Left lung (tissue), 10 donors: ENCODE results near the gene SPRYD3. TPM values are rescaled to one million over a fixed set of nuclear protein-coding genes. Genes with fewer than 3 reads are reported as not detected.

Source experiments
- ATAC-seq: fragments of 200-7000 bp; cut with Tn5 transposase; one replicate; pipeline ENCODE4 v1.9.1; 2020; ENCODE audit warnings: moderate library complexity
- DNase-seq, 4 donors: peaks; one replicate each; pipeline ENCODE4 v3.0.0-alpha.2; 2013 to 2020
- H3K27ac ChIP-seq, 2 donors: fragments of 200-600 bp; sonication (generic) in 1 of 2; one replicate each; pipeline versions ENCODE4 v1.5.0 to v1.8.0; 2020 to 2021
- H3K27me3 ChIP-seq, 2 donors: fragments of 200-600 bp; sonication (generic) in 1 of 2; one replicate each; pipeline versions ENCODE4 v1.5.0 to v1.8.0; 2020 to 2021
- H3K36me3 ChIP-seq, 2 donors: fragments of 200-600 bp; sonication (generic) in 1 of 2; one replicate each; pipeline versions ENCODE4 v1.5.0 to v1.8.0; 2020 to 2021
- H3K4me1 ChIP-seq, 2 donors: fragments of 200-600 bp; one replicate each; pipeline ENCODE4 v1.8.0; 2021
- H3K4me3 ChIP-seq, 2 donors: fragments of 200-600 bp; sonication (generic) in 1 of 2; one replicate each; pipeline versions ENCODE4 v1.5.0 to v1.8.0; 2020 to 2021; ENCODE audit warnings: mild to moderate bottlenecking in 1 of 2
- H3K9me3 ChIP-seq, 2 donors: fragments of 200-600 bp; sonication (generic) in 1 of 2; one replicate each; pipeline versions ENCODE4 v1.5.0 to v1.8.0; 2020 to 2021
- CTCF ChIP-seq, 2 donors: fragments of 200-600 bp; sonication (generic) in 1 of 2; IDR thresholded peaks; one replicate each; pipeline versions ENCODE4 v1.5.0 to v1.8.0; 2021; ENCODE audit warnings: antibody characterized with exemption in 2 of 2
- intact Hi-C, 2 donors: fragments of 100-400 bp; cut with DNase I; formaldehyde crosslinking; loops; one replicate each; pipeline versions ENCODE4 v1.11.2 to v1.14.2; 2022
- polyA plus RNA-seq, 6 donors: library from polyadenylated mRNA; unstranded; fragments of 120-200 nt; gene quantifications; one replicate each; pipeline ENCODE4 v1.2.1, GENCODE V29; 2013; ENCODE audit not compliant: insufficient read length in 6 of 6
- total RNA-seq, 2 donors: library from RNA; stranded (reverse); fragmentation: NEBNext Ultra II Directional; extraction: Animal tissue kit (Norgen Biotek cat#: 25700); gene quantifications; one replicate each; pipeline ENCODE4 v1.2.1, GENCODE V29; 2021
- donor health status: DM: no; HTN: yes; CAD: no.
- donor health status: DM: no; HTN: no; CAD: no.

The SPRYD3 gene
- total and polyA plus RNA-seq, 8 donors, result 14.2 to 41.4 (median 18.1) TPM

GRCh38 chr12:53048780-53049401 lies 30.3 kb downstream of the SPRYD3 start:
- H3K4me3 ChIP-seq, result peak overlapping the region; percentile 59 to 68
- H3K27me3 ChIP-seq, result peaks cover 0 to 10% of the 10 kb centered on the region in 2 donors
- peak in 2 of 4 donors; percentile 82 to 89 for DNase-seq
- no peak for TF ChIP-seq CTCF (IDR thresholded peaks at IDR 0.05)
- H3K27ac ChIP-seq, result peak overlapping the region; percentile 88 to 96
- no peaks in the 10 kb centered on the region for H3K9me3 ChIP-seq
- peaks cover 55 to 64% of the 10 kb centered on the region in 2 donors for H3K4me1 ChIP-seq
- intact Hi-C loops, result no loop called here
- no peak for ATAC-seq
- H3K36me3 ChIP-seq, result no peaks in the 10 kb centered on the region

- no peaks in the 10 kb centered on the region for H3K9me3 ChIP-seq
- H3K27me3 ChIP-seq, result peaks cover 0 to 10% of the 10 kb centered on the region in 2 donors
- peak overlapping the region; percentile 36 to 68 for H3K4me3 ChIP-seq
- peak; percentile 27 for ATAC-seq
- intact Hi-C loops, result no loop called here
- H3K27ac ChIP-seq, result peak overlapping the region; percentile 88 to 96
- no peaks in the 10 kb centered on the region for H3K36me3 ChIP-seq
- DNase-seq, result peak in 2 of 4 donors; percentile 61 to 72
- no peak for TF ChIP-seq CTCF (IDR thresholded peaks at IDR 0.05)
- peaks cover 48 to 64% of the 10 kb centered on the region in 2 donors for H3K4me1 ChIP-seq
Observed at GRCh38 chr12:53048033-53048779, 31.0 kb downstream of the SPRYD3 start.

DNA sequence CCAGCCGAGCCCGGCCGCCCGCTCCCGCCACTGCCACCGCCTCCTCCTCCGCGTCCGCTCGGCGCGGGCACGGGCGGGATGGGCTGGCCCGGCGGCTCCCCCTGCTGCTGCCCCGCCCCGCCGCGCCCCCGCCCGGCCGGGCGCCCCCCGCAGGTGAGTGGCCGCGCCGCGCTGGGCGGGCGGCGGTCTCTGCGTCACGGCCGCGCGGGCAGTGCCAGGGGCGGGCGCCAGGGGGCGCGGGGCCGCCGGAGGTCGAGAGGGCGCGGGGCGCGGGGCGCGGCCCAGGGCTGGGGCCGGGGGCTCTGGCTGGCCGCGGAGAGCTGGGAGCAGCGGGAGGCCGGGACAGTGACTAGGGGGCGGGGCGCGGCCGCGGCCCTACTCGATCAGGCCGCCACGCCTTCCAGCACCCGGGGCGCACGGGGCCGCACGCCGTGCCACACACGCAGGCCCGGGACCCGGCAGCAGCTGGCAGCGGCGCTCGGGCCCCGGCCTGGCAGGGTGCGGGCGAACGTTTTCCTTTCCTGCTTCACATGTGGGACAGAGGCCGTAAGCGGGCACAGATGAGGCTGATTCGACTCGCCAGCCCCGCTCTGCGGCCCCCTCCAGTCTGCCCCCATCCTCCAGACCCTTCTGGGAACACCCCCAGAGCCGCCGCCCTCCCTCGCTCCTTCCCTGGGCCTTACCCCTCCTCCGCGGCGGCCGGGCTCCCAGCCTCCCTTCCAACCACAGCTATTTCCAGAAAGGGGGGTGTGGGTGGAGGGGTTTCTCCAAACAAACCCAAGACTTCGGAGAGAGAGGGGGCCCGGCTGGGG lies 31.8 kb downstream of the SPRYD3 start:
- no peaks in the 10 kb centered on the region for H3K9me3 ChIP-seq
- peak overlapping the region; percentile 89 to 96 for H3K27ac ChIP-seq
- H3K27me3 ChIP-seq, result peaks cover 0 to 10% of the 10 kb centered on the region in 2 donors
- no peak for TF ChIP-seq CTCF (IDR thresholded peaks at IDR 0.05)
- DNase-seq (peak; percentile 76 to 94 (median 86)), ATAC-seq (peak; percentile 19)
- intact Hi-C loops, result no loop called here
- H3K4me3 ChIP-seq, result peak overlapping the region; percentile 36 to 68
- H3K36me3 ChIP-seq, result no peaks in the 10 kb centered on the region
- H3K4me1 ChIP-seq, result peaks cover 42 to 57% of the 10 kb centered on the region in 2 donors

- Histone ChIP-seq H3K4me3 (peak overlapping the region; percentile 51 to 53), H3K9me3 (no peaks in the 10 kb centered on the region), H3K36me3 (no peaks in the 10 kb centered on the region), H3K4me1 (peaks cover 35 to 50% of the 10 kb centered on the region in 2 donors), H3K27ac (peak overlapping the region; percentile 89 to 96), H3K27me3 (peaks cover 0 to 10% of the 10 kb centered on the region in 2 donors)
- intact Hi-C loops, result no loop called here
- no peak for TF ChIP-seq CTCF (IDR thresholded peaks at IDR 0.05)
- ATAC-seq, result peak; percentile 33
- DNase-seq, result peak in 3 of 4 donors; percentile 81 to 94 (median 84)
Observed at GRCh38 chr12:53046655-53047220, 32.5 kb downstream of the SPRYD3 start.
